Transverse colon (tissue), 3 donors: Measurements from ENCODE around the gene PLCB2.

Experiments used
- CTCF ChIP-seq, 5 experiments: fragments of 200-600 bp in 3 of 5; fragments of 450-650 bp in 2 of 5; sonication (generic) in 3 of 5; IDR thresholded peaks; 1 replicate in 2 of 5; 2 replicates in 3 of 5; pipeline ENCODE4 v1.5.1; 2016 to 2017; ENCODE audit warnings: antibody characterized with exemption in 5 of 5, inconsistent platforms in 3 of 5, mild to moderate bottlenecking in 2 of 5, moderate library complexity in 1 of 5
- EP300 ChIP-seq: sonication (generic); formaldehyde crosslinking; IDR thresholded peaks from one replicate; pipeline ENCODE4 v1.6.1; 2017; ENCODE audit warnings: antibody characterized with exemption, low read depth
- POLR2A ChIP-seq: fragments of 450-650 bp; IDR thresholded peaks from one replicate; pipeline ENCODE4 v1.6.1; 2016; ENCODE audit warnings: antibody characterized with exemption, mild to moderate bottlenecking, moderate library complexity

GRCh38 chr15:40343512-40343911 lies 35.8 kb upstream of the PLCB2 start:
- TF ChIP-seq EP300 (no peak), CTCF (IDR thresholded peaks at IDR 0.05) (no peak), POLR2A (no peak)
